ENCODE results near the gene SSBP1.

DNA sequence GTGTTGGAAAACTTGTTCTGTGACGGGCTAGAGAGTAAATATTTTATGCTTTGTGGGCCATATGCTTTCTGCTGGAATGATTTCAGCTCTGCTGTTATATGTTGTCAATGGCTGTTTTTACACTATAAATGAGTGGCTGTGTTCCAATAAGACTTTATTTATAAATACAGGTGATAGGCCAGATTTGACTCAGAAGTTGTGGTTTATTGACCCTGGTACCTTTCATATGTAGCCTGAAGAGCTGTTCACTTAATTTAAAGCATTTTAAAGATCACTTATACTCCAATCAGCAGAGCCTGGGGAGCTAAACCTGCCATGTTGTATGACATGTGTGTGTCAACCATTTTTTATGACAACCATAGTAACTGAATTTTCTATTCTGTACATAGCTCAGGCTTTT is 9.1 kb upstream of the SSBP1 start:
- no peak for TF ChIP-seq POLR2A (IDR thresholded peaks at IDR 0.05)
- TF ChIP-seq CTCF (IDR thresholded peaks at IDR 0.05) = no peak
